Colonic mucosa (tissue), 4 donors: ENCODE measurements around the gene HOXC12. TPM values are rescaled to one million over a fixed set of nuclear protein-coding genes. Genes with fewer than 3 reads are reported as not detected.

Experiments used
- DNase-seq: peaks from one replicate; pipeline ENCODE4 v3.0.0-alpha.2; 2020
- H3K27ac ChIP-seq: fragments of 200-600 bp; one replicate; pipeline ENCODE4 v1.8.0; 2021
- H3K27me3 ChIP-seq: fragments of 200-600 bp; one replicate; pipeline ENCODE4 v1.8.0; 2021
- H3K36me3 ChIP-seq: fragments of 200-600 bp; one replicate; pipeline ENCODE4 v1.8.0; 2021
- H3K4me1 ChIP-seq: fragments of 200-600 bp; one replicate; pipeline ENCODE4 v1.8.0; 2021; ENCODE audit warnings: mild to moderate bottlenecking
- H3K4me3 ChIP-seq: fragments of 200-600 bp; one replicate; pipeline ENCODE4 v1.8.0; 2021
- H3K9ac ChIP-seq, 2 donors: one replicate each; pipeline ENCODE4 v1.7.0; 2013; ENCODE audit warnings: control low read depth in 2 of 2, low read depth in 2 of 2, low read length in 2 of 2
- H3K9me3 ChIP-seq: fragments of 200-600 bp; one replicate; pipeline ENCODE4 v1.8.0; 2021
- intact Hi-C: fragments of 100-400 bp; cut with DNase I; formaldehyde crosslinking; loops from one replicate; pipeline ENCODE4 v1.14.1; 2022
- total RNA-seq, 2 donors: library from RNA; stranded (reverse); fragmentation: NEBNext Ultra II Directional in 1 of 2; extraction: Animal tissue kit (Norgen Biotek cat#: 25700) in 1 of 2; gene quantifications; one replicate each; pipeline ENCODE4 v1.2.1, GENCODE V29; 2021
- TF ChIP-seq, protein P1 (sequence below): fragments of 200-600 bp; IDR thresholded peaks from one replicate; pipeline ENCODE4 v1.8.0; 2022; ENCODE audit warnings: antibody characterized with exemption, mild to moderate bottlenecking
- donor health status: healthy.
- donor health status: DM: no; HTN: no; CAD: no.
- donor health status: DM: no; HTN: no; CAD: no.

HOXC12 gene
- total RNA-seq, 2 donors from 2014 or later = not detected

DNA sequence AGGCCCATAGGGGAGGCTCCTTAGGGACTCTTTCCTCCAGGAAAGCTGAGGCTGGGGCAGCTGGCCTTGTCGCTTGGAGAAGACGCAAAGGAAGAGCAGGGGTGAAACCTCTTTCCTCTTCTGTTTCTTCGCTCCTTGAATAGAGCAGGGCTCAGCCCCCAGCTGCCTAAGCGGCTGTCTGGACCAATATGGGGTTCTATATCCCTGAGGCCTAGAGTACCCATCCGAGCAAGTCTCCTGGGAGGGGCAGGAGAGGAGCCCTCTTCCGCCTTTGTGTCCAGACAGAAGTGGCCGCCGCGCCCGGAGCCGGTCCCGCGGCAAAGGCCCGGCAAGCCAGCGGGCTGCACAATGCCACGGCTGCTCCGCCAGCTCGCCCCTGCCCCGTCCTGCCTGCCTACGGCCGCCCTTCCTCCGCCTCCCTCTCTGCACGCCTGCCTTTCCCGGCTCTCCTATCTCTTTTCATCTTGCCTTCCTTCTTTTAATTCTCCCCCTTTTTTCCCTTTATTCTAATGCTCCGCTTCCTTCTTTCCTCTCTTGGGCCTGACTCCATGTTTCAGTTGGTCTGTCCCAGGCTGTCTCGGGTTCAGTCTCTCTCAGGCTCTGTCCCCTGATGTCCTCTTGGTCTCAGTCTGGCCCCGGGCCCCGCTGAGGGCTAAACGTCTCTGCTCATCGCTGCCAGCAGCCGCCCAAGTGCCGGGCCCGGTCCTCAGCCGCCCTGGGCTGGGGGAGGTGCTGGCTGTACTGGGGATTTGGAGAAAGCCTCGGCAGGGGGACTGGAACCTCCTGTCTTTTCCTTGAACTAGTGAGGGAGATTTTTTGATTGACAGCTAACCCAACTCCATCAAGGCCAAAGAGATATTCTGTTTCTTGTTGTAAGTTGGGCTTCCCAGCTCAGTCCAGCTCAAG lies 42.8 kb downstream of the HOXC12 start:
- no peak for DNase-seq
- H3K4me3 ChIP-seq = no peak overlapping the region

DNA sequence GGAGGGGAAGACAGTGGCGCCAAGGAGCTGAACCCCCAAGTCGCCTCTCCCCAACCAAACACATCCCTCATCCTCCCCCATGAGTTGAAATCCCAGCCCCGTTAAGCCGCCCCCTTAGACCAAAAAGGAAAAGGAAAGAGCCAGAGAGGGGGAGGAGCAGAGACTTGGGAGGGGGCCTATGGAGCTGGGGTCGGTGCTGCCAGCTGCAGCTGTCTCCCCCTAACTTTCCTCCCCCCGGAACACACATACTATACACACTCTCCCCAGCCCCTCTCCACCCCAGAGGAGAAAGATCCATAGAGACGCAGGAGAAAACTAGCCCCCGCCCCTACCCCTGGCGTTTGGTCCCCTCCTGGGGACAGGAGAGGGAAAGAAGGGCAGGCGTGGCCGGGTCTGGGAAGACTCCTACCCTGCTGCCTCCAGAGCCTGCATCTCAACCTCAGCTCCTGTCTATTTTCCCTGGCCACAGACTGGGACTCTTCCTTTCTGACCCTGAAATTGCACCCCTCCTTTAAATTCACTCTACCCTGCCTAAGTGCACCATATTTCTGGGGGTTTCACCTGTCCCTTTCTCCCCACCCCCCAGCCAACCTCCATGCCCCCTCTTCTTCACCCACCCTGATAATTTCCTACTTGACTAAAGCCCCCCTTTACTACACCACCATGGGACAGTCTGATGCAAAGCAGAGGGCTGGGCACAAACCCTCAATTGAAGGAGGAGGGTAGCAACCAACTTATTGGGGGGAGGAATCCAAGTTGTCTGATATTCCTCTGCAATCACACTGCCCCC lies 43.6 kb downstream of the HOXC12 start:
- Histone ChIP-seq H3K36me3 (no peaks in the 10 kb centered on the region), H3K4me1 (peaks cover 9% of the 10 kb centered on the region), H3K4me3 (no peak overlapping the region), H3K27ac (no peak overlapping the region), H3K27me3 (peaks cover 100% of the 10 kb centered on the region), H3K9ac (no peak overlapping the region), H3K9me3 (no peaks in the 10 kb centered on the region)
- TF ChIP-seq, protein P1, sequence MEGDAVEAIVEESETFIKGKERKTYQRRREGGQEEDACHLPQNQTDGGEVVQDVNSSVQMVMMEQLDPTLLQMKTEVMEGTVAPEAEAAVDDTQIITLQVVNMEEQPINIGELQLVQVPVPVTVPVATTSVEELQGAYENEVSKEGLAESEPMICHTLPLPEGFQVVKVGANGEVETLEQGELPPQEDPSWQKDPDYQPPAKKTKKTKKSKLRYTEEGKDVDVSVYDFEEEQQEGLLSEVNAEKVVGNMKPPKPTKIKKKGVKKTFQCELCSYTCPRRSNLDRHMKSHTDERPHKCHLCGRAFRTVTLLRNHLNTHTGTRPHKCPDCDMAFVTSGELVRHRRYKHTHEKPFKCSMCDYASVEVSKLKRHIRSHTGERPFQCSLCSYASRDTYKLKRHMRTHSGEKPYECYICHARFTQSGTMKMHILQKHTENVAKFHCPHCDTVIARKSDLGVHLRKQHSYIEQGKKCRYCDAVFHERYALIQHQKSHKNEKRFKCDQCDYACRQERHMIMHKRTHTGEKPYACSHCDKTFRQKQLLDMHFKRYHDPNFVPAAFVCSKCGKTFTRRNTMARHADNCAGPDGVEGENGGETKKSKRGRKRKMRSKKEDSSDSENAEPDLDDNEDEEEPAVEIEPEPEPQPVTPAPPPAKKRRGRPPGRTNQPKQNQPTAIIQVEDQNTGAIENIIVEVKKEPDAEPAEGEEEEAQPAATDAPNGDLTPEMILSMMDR = no peak
- intact Hi-C loops = no loop called here
- no peak for DNase-seq

More for the DNA sequence above, 42.8 kb downstream of the HOXC12 start:
- H3K9ac ChIP-seq = no peak overlapping the region
- H3K9me3 ChIP-seq = no peaks in the 10 kb centered on the region
- H3K36me3 ChIP-seq = no peaks in the 10 kb centered on the region
- H3K27ac ChIP-seq = no peak overlapping the region
- H3K27me3 ChIP-seq = peaks cover 100% of the 10 kb centered on the region
- intact Hi-C loops = no loop called here
- peaks cover 9% of the 10 kb centered on the region for H3K4me1 ChIP-seq
- TF ChIP-seq, protein P1 = no peak

DNA sequence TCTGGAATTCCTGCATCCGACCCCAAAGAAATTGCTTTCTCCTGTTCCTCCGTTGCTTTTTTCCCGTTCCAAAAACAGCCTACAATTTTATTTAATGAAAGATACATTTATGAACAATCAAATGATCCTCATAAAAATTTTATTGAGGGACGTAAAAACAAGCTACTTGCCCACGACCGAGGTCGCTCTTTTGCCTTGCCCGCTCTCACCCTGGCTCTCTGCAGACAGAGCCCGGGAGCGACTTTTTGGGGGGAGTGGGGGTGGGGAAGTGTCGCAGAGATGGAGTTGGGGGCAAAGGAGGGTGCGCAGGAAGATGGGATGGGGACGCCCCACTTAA lies 44.2 kb downstream of the HOXC12 start:
- no peak overlapping the region for H3K9ac ChIP-seq
- no peak overlapping the region for H3K4me3 ChIP-seq
- H3K4me1 ChIP-seq = peaks cover 9% of the 10 kb centered on the region
- intact Hi-C loops = no loop called here
- peaks cover 100% of the 10 kb centered on the region for H3K27me3 ChIP-seq
- H3K36me3 ChIP-seq = no peaks in the 10 kb centered on the region
- no peak overlapping the region for H3K27ac ChIP-seq
- no peak for DNase-seq
- TF ChIP-seq, protein P1 = no peak
- H3K9me3 ChIP-seq = no peaks in the 10 kb centered on the region

DNA sequence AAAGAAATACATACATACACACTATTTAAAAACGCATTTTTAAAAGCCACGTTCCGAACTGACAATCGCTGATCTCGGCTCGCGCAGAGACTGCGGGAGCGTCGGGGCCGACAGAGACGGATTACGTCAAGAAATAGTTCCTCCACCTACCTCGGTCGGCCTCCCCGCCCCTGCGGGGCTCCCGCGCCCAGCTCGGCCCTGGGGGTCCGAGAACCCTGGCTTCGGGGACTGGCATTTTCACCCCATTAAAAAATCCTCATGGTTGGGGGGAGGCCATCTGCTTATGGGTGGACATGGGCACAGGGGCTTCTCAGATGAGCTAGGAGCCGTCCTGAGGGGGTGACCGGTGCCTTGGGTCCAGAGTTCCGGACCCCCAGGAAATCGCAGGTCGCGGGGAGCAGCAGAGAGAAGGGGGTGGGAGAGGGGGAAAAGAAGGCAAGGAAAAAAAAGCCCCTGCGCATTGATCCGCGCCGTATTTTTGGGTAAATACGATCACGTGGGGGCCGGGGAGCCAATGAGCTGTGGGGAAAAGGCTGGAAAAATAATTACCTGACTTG lies 44.9 kb downstream of the HOXC12 start:
- TF ChIP-seq, protein P1 = no peak
- DNase-seq = no peak

More for the DNA sequence above, 44.9 kb downstream of the HOXC12 start:
- intact Hi-C loops = loop anchor here (10.0 kb wide), 1 partner anchor 355 kb away; no protein-coding TSS in a partner anchor
- peaks cover 100% of the 10 kb centered on the region for H3K27me3 ChIP-seq
- H3K27ac ChIP-seq = no peak overlapping the region
- H3K4me3 ChIP-seq = no peak overlapping the region
- peak overlapping the region in 1 of 2 donors; percentile 35 for H3K9ac ChIP-seq
- peaks cover 9% of the 10 kb centered on the region for H3K4me1 ChIP-seq
- no peaks in the 10 kb centered on the region for H3K9me3 ChIP-seq
- no peaks in the 10 kb centered on the region for H3K36me3 ChIP-seq
